Epidermal melanocyte (primary cell): ENCODE results near the gene HSD17B12.

ENCODE experiments used
- DNase-seq: peaks from one replicate; pipeline ENCODE4 v3.0.0; 2011; ENCODE audit warnings: low spot score; ENCODE audit not compliant: insufficient read length

Gene HSD17B12

GRCh38 chr11:43687120-43687791, 6.7 kb downstream of the HSD17B12 start:
- no peak for DNase-seq

DNA sequence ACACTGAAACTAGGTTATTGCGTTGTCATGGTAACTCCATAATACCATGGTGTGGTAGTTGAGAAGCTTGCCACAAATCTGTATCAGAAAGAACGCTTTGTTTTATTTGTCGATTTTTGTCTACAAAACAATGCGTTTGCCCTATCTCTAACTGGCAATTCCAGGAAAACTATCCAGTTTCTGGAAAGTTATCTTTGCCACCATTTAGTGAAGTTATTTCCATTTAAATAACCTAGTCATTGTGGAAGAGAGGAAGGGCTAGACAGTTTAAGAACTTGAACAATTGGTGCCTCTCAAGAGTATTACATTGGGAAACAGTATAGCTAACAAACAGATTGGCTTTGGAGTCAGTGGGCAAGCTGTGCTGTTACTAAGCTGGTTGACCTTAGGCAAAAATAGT, 7.9 kb downstream of the HSD17B12 start:
- DNase-seq = no peak

DNA sequence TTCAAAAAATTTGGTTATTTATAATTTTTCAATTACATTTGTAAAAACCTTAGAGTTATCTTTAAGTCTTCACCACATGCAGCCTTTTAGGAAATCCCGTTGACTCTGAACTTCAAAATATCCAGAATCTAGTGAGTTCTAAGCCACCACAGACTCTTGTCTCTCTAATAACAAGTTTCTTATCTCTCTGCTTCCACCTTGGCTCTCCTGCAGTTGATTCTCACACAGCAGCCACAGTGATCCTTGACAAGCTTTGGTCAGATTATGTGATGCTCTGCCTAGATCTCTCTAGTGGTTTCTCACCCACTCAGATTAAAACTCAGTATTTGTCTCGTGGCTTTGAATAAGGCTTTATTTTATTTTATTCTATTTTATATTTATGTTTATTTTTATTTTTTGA, 8.6 kb downstream of the HSD17B12 start:
- no peak for DNase-seq

- no peak for DNase-seq
These were observed 10.6 kb downstream of the HSD17B12 start for GRCh38 chr11:43690929-43691725.

DNA sequence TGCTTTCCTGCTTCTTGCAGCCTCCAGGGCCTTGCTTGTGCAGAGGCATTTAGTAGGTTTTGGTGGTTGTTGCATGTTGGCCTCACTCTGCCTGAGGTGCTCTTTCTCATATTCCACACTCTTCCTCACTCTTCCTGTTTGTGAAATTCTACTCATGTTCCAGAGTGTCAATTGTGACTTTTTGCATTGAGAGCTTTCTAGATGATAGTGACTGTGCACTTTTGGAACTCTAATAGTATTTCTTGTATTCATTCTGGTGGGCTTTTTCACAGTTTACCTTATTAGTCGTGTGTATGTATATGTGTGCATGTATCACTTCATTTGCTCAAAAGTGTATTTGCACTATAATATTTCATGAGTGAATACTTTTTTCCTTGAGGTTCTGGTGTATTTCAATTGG, 11.3 kb downstream of the HSD17B12 start:
- DNase-seq = no peak

DNA sequence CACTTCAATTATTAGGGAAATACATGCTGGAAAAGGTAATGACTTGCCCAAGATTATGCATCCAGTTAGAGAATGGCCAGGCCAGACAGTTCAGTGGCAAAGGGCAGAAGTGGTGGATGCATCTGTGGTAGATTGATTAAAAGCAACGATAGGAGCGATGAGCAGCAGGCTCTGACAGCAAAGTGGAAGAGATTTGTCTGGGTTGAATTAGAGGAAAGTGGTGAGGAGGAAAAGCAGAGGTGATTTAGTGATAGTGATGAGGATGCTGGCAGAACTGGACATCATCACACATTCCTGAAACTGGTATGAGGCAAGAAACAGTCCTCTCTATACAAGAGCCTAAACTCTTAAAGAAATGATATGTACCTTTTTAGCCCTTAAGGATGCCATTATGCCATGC, 12.5 kb downstream of the HSD17B12 start:
- DNase-seq = no peak

- no peak for DNase-seq
These were observed 13.2 kb downstream of the HSD17B12 start for GRCh38 chr11:43693731-43694130.

- DNase-seq = no peak
These were observed 13.9 kb downstream of the HSD17B12 start for GRCh38 chr11:43694477-43694876.

DNA sequence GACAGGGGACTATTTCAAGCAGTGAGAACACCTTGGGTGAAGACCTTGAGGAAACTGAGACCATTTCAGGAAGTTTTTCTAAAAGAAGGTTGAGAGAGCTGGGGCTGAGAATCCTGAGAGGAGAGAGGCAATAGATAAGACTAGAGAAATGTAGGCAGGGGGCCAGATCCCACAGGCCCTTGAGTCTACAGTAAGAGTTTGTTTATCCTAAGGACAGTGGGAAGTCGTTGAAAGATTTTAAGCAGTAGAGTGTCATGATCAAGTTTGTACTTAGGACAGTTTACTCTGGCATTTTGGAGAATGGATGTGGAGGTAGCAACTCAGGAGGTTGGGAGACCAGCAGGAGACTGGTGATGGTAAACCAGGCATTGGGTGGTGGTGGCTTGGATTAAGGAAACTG, 17.1 kb downstream of the HSD17B12 start:
- DNase-seq = no peak

GRCh38 chr11:43699870-43700269, 19.3 kb downstream of the HSD17B12 start:
- no peak for DNase-seq

- DNase-seq = no peak
These were observed 26.1 kb downstream of the HSD17B12 start for GRCh38 chr11:43706631-43707030.

DNA sequence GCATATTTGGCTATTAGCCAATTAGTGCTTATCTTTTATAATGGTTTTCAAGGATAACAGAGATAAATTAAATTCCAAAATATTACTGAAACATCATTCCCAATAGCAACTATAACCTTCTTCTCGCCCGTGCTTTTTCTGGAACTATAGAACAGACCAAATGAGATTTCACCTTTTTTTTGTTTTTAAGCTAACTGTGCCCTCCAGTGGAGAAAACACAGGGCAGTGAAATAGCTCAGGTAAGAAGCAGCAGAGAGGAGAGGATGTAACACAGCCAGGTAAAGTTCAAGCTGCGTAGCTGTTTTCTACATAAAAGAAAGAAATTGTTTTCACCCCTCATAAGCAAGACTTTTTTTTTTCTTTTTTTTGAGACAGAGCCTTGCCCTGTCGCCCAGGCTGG, 28.2 kb downstream of the HSD17B12 start:
- DNase-seq = no peak

GRCh38 chr11:43709689-43710088, 29.2 kb downstream of the HSD17B12 start:
- DNase-seq = no peak

- no peak for DNase-seq
These were observed 32.1 kb downstream of the HSD17B12 start for GRCh38 chr11:43712676-43713075.

GRCh38 chr11:43718373-43718772, 37.8 kb downstream of the HSD17B12 start:
- no peak for DNase-seq

DNA sequence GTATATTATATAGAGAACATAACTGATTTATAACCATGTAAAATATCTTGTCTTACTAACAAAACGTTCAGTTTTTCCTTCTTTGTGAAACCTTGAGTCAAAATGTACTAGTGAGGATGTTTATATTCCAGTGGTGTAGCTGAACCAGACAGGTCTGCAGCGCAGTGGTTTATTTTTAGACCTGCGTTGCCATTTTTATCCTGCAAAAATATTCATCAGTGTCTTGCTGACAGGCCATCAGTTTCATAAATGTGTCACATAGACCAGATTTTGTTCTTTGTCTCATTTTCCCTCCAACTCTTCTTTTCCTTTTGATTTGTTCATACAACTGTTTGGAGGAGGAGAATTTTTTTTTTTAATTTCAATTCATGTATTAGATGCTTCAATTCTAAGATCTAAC, 43.1 kb downstream of the HSD17B12 start:
- DNase-seq = no peak

GRCh38 chr11:43732225-43732624, 51.7 kb downstream of the HSD17B12 start:
- no peak for DNase-seq

- no peak for DNase-seq
These were observed 53.7 kb downstream of the HSD17B12 start for GRCh38 chr11:43734256-43734655.

GRCh38 chr11:43735115-43735514, 54.6 kb downstream of the HSD17B12 start:
- no peak for DNase-seq

DNA sequence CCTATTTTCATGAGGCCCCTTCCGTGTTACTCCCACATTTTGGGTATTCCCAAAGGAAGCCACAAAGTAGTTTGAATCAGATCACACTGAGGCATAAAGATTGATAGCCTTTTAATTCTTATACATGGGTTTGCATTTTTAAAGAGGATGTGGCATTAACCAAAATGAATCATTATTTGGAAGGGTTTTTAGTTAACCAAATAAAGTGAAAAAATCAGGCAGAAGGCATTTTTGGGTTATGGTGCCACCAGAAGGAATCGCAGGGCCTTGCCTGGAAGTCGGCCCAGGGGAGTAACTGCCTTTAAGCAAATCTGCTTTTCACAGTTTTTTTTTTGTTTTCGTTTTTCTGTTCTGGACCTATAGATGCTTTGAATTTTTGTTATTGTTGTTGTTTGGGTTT, 55.4 kb downstream of the HSD17B12 start:
- no peak for DNase-seq

DNA sequence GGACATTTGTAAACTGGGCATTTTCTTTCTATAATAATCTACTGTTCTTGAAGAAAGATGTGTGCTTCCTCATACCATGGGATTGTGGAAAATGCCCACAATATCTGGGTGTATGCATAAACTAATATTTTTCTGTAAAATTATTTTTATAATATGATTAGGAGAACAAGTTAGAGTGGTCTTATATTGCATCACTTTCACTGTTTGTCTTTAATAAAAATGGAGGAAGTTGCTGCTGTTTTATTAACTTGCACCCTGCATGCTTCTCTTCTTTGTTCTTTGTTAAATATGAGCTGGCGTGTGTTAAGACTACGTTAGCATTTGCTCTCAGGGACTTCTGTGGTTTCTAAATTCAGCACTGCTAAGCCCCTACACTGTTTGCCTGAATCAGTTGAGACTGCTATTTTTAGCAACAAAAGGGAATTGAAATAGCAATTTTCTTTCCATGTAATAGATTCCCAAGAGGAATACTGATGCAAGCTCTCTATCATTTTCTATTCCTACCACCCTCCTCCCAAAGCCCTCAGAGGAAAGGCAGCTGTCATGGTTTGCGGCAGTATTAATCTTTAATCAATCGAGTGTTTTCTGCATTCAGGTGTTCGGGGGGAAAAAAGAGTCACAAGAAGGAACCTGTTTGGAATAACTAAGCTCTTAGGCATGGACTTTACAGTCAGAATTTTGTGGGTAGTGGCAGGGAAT, 56.1 kb downstream of the HSD17B12 start:
- peak; percentile 56 for DNase-seq

DNA sequence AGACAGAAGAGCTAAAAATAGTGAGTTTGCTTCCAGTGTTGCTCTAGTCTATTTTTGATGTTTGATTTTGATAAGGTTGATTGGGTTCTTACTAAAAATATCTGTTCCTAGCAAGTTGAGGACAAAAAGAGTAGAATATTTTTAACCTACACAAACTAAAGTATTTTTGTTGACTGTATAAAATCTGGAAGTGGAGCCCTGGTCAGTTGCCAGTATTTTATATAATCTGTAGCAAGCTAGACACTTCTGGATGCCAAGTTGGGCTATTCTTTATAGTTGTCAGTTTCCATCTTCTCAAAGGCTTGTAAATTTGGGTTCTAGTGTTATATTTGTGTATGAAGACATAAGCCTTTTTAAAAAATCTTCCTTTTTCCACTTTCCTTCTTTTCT, 56.7 kb downstream of the HSD17B12 start:
- no peak for DNase-seq
